ENCODE results near the gene GFOD2.

The GFOD2 gene

DNA sequence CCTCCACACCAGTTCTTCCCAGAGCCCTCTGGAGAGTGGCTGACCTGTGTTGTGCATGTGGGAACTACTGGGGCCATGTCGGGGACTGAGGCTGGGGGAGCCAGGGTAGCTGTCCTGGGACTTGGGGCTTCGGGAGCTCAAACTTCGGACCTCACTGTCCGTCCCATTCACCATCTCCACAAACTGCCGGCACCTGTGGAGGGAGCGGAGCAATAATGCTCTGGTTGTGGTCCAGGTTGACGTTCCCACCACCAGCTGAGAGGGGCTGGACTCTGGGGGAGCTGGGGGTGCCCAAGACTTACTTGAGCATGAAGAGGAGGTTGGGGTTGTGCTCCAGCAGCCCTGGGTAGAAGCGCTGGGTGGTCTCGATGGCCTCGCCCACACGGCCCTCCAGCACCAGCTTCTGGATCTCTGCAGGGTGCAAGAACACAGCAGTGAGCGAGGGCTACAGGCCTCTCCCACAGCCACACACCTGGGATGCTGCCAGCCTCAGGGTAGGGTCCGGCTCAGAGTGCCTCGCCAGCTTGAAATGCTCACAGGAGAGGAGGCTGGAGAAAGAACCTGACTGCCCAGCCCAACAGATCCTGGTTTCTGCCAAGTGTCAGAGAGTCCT lies 10.6 kb upstream of the GFOD2 start:
- ATAC-seq, result no peak
- no peak for TF ChIP-seq TOX (CRISPR knock-in tag; IDR thresholded peaks at IDR 0.05; ENCODE audit: borderline replicate concordance)
- TF ChIP-seq SNAI2 (CRISPR knock-in tag; IDR thresholded peaks at IDR 0.05), result no peak
- TF ChIP-seq, protein P1, sequence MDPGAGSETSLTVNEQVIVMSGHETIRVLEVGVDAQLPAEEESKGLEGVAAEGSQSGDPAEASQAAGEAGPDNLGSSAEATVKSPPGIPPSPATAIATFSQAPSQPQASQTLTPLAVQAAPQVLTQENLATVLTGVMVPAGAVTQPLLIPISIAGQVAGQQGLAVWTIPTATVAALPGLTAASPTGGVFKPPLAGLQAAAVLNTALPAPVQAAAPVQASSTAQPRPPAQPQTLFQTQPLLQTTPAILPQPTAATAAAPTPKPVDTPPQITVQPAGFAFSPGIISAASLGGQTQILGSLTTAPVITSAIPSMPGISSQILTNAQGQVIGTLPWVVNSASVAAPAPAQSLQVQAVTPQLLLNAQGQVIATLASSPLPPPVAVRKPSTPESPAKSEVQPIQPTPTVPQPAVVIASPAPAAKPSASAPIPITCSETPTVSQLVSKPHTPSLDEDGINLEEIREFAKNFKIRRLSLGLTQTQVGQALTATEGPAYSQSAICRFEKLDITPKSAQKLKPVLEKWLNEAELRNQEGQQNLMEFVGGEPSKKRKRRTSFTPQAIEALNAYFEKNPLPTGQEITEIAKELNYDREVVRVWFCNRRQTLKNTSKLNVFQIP (CRISPR knock-in tag; IDR thresholded peaks at IDR 0.05; ENCODE audit: borderline replicate concordance, low read depth), result no peak
- TF ChIP-seq PPARA (CRISPR knock-in tag; IDR thresholded peaks at IDR 0.05; ENCODE audit: borderline replicate concordance), result no peak
- no peak for TF ChIP-seq TCF4 (CRISPR knock-in tag; IDR thresholded peaks at IDR 0.05; ENCODE audit: borderline replicate concordance)

DNA sequence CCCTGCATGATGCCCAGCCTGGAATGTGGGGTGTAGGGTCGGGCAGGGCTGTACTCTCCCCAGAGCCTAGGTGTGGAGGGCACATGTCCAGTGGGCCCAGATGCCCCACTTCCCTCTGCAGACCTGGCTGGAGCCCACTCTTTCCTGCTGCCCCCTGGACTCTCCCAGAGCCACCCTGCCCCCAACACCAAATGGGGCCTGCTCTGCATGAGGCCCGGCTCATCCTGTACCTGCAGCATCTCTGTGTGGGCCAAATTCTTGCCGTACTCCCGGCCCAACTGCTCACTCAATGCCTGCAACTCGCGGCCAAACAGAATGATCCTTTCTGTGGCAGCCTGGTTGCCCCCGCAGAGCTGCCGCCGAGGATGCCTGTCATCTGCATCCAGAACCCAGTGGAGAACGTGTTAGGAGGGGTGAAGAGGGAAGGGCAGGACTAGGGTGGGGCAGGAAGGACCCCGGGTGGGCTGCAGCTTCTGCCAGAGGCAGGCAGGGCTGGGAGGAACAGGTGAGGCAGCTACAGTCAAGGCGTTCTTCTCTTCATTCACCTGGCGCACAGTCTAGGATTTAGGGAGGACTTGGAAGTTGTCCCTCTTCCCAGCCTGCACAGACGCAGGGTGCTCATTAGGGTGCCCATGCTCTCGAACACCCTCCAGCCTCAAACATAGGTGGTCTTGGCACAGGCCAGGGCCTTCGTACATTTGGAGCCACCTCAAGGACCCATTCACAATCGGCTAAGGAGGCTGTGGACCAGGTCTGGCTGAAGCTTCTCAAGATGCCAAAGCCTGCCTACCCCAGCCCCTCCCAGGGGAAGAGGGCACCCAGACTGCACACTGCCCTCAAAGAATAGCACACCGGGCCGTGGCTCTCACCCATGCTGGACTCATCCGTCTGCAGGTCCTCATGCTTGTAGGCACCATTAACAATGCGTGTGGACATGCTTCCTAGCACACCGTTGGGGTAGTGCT lies 8.7 kb upstream of the GFOD2 start:
- ATAC-seq, result no peak
- TF ChIP-seq GLIS3 (CRISPR knock-in tag; IDR thresholded peaks at IDR 0.05), result no peak
- TF ChIP-seq, protein P2, sequence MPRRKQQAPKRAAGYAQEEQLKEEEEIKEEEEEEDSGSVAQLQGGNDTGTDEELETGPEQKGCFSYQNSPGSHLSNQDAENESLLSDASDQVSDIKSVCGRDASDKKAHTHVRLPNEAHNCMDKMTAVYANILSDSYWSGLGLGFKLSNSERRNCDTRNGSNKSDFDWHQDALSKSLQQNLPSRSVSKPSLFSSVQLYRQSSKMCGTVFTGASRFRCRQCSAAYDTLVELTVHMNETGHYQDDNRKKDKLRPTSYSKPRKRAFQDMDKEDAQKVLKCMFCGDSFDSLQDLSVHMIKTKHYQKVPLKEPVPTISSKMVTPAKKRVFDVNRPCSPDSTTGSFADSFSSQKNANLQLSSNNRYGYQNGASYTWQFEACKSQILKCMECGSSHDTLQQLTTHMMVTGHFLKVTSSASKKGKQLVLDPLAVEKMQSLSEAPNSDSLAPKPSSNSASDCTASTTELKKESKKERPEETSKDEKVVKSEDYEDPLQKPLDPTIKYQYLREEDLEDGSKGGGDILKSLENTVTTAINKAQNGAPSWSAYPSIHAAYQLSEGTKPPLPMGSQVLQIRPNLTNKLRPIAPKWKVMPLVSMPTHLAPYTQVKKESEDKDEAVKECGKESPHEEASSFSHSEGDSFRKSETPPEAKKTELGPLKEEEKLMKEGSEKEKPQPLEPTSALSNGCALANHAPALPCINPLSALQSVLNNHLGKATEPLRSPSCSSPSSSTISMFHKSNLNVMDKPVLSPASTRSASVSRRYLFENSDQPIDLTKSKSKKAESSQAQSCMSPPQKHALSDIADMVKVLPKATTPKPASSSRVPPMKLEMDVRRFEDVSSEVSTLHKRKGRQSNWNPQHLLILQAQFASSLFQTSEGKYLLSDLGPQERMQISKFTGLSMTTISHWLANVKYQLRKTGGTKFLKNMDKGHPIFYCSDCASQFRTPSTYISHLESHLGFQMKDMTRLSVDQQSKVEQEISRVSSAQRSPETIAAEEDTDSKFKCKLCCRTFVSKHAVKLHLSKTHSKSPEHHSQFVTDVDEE (CRISPR knock-in tag; IDR thresholded peaks at IDR 0.05), result no peak
- TF ChIP-seq ARNTL (CRISPR knock-in tag; IDR thresholded peaks at IDR 0.05; ENCODE audit: borderline replicate concordance, low read depth), result no peak
- TF ChIP-seq, protein P1 (CRISPR knock-in tag; IDR thresholded peaks at IDR 0.05; ENCODE audit: borderline replicate concordance, low read depth), result no peak
- TF ChIP-seq ZFP30 (CRISPR knock-in tag; IDR thresholded peaks at IDR 0.05), result no peak
- TF ChIP-seq, protein P3, sequence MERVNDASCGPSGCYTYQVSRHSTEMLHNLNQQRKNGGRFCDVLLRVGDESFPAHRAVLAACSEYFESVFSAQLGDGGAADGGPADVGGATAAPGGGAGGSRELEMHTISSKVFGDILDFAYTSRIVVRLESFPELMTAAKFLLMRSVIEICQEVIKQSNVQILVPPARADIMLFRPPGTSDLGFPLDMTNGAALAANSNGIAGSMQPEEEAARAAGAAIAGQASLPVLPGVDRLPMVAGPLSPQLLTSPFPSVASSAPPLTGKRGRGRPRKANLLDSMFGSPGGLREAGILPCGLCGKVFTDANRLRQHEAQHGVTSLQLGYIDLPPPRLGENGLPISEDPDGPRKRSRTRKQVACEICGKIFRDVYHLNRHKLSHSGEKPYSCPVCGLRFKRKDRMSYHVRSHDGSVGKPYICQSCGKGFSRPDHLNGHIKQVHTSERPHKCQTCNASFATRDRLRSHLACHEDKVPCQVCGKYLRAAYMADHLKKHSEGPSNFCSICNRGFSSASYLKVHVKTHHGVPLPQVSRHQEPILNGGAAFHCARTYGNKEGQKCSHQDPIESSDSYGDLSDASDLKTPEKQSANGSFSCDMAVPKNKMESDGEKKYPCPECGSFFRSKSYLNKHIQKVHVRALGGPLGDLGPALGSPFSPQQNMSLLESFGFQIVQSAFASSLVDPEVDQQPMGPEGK (CRISPR knock-in tag; IDR thresholded peaks at IDR 0.05; ENCODE audit: borderline replicate concordance), result no peak
- TF ChIP-seq, protein P4, sequence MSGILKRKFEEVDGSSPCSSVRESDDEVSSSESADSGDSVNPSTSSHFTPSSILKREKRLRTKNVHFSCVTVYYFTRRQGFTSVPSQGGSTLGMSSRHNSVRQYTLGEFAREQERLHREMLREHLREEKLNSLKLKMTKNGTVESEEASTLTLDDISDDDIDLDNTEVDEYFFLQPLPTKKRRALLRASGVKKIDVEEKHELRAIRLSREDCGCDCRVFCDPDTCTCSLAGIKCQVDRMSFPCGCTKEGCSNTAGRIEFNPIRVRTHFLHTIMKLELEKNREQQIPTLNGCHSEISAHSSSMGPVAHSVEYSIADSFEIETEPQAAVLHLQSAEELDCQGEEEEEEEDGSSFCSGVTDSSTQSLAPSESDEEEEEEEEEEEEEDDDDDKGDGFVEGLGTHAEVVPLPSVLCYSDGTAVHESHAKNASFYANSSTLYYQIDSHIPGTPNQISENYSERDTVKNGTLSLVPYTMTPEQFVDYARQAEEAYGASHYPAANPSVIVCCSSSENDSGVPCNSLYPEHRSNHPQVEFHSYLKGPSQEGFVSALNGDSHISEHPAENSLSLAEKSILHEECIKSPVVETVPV (CRISPR knock-in tag; IDR thresholded peaks at IDR 0.05), result no peak
- no peak for TF ChIP-seq ISL1 (CRISPR knock-in tag; IDR thresholded peaks at IDR 0.05)
- no peak for TF ChIP-seq ZNF8 (CRISPR knock-in tag; IDR thresholded peaks at IDR 0.05)
- TF ChIP-seq ZFP3 (CRISPR knock-in tag; IDR thresholded peaks at IDR 0.05), result no peak
- no peak for TF ChIP-seq ESRRG (CRISPR knock-in tag; IDR thresholded peaks at IDR 0.05)
- TF ChIP-seq PPARA (CRISPR knock-in tag; IDR thresholded peaks at IDR 0.05; ENCODE audit: borderline replicate concordance), result no peak
- TF ChIP-seq TCF4 (CRISPR knock-in tag; IDR thresholded peaks at IDR 0.05; ENCODE audit: borderline replicate concordance), result no peak

DNA sequence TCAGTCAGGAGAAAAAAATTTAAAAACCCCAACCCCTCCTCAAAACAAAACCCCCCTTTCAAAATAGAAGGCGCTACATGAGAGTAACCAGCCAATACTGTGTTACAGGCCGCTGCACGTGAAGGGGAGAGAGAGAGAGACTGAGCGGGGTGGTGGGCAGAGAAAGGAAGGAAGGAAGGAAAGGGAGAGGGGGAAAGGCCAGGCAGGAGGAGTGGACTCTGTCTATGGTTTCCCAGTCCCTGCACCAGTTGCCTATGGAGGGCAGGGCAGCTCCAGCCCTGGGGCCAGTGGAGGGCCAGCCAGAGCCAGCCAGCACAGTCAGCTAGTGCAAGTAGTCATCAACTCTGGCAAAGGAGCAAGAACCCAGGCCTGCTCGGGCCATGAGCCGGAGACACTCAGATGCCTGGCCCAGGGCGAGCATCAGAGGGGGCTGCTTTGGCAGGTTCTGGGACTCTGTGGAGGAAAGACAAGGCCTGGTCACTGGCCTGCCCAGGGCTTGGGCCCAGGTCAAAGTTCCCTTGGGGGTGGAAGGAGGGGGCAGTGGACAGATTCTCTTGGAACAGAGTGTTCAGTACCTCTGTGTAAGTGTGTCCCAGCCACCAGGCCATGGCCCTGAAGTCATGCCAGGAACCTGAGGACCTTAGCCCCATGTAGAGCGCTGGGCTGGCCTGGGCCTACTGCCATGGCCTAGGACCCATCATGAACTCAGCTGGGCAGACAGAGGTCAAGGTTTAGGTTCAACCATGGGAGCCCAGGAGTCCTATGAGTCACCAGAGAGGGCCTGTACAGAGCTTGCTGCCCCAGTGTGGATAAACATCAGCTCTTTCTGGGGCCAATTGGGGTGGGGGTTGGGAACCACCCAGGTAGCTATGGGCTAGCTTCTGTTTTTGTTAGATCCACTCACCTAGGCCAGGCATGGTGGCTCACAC lies 7.3 kb upstream of the GFOD2 start:
- ATAC-seq, result no peak
- TF ChIP-seq GLIS3 (CRISPR knock-in tag; IDR thresholded peaks at IDR 0.05), result no peak
- TF ChIP-seq ZNF70 (CRISPR knock-in tag; IDR thresholded peaks at IDR 0.05), result no peak
- no peak for TF ChIP-seq ARNTL (CRISPR knock-in tag; IDR thresholded peaks at IDR 0.05; ENCODE audit: borderline replicate concordance, low read depth)
- TF ChIP-seq ZNF565 (CRISPR knock-in tag; conservative IDR thresholded peaks at IDR 0.05; ENCODE audit: low read depth), result no peak
- TF ChIP-seq, protein P2 (CRISPR knock-in tag; IDR thresholded peaks at IDR 0.05), result no peak
- TF ChIP-seq TOX (CRISPR knock-in tag; IDR thresholded peaks at IDR 0.05; ENCODE audit: borderline replicate concordance), result no peak

All from SK-N-SH treated with all-trans-retinoic acid at 6 μM for 48 hours (cell line).